Measurements from ENCODE around the gene CCT3. TPM values are rescaled to one million over a fixed set of nuclear protein-coding genes. Genes with fewer than 3 reads are reported as not detected.

Gene CCT3
- total RNA-seq, 1 donor from 2014 or later = 193 TPM

GRCh38 chr1:156359973-156360372 is 21.9 kb upstream of the CCT3 start:
- Mint-ChIP-seq H3K9me3 (ENCODE audit: unreplicated experiment) (no peaks in the 10 kb centered on the region), H3K4me1 (ENCODE audit: unreplicated experiment) (peaks cover 2% of the 10 kb centered on the region), H3K27me3 (ENCODE audit: unreplicated experiment) (peaks cover 66% of the 10 kb centered on the region), H3K4me3 (ENCODE audit: unreplicated experiment) (no peak overlapping the region), H3K36me3 (ENCODE audit: unreplicated experiment) (no peaks in the 10 kb centered on the region), H3K27ac (ENCODE audit: unreplicated experiment) (no peak overlapping the region)
- peak; percentile 26 for TF ChIP-seq CTCF (IDR thresholded peaks at IDR 0.05)
- no peak for DNase-seq (ENCODE audit: extremely low spot score, unreplicated experiment)

DNA sequence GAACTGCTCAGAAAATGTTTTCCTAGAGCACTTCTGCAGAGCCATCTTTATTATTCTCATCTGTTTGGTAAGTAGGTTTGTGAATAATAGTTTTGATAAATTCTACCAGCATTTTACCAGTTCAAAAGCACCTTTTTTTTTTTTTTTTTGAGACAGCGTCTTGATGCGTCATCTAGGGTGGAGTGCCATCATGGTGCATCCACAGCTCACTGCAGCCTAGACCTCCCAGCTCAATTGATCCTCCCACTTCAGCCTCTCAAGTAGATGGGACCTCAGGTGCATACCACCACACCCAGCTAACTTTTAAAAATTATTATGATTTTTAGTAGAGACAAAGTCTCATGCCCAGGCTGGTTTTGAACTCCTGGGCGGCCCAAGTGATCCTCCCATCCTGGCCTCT is 21.2 kb upstream of the CCT3 start:
- Mint-ChIP-seq H3K36me3 (ENCODE audit: unreplicated experiment) (no peaks in the 10 kb centered on the region), H3K4me3 (ENCODE audit: unreplicated experiment) (no peak overlapping the region), H3K27me3 (ENCODE audit: unreplicated experiment) (peaks cover 66% of the 10 kb centered on the region), H3K4me1 (ENCODE audit: unreplicated experiment) (peaks cover 2% of the 10 kb centered on the region), H3K27ac (ENCODE audit: unreplicated experiment) (no peak overlapping the region), H3K9me3 (ENCODE audit: unreplicated experiment) (no peaks in the 10 kb centered on the region)
- no peak for TF ChIP-seq CTCF (IDR thresholded peaks at IDR 0.05)
- no peak for DNase-seq (ENCODE audit: extremely low spot score, unreplicated experiment)

GRCh38 chr1:156358641-156359040 is 20.5 kb upstream of the CCT3 start:
- TF ChIP-seq CTCF (IDR thresholded peaks at IDR 0.05) = no peak
- DNase-seq (ENCODE audit: extremely low spot score, unreplicated experiment) = no peak
- H3K36me3 Mint-ChIP-seq (ENCODE audit: unreplicated experiment) = no peaks in the 10 kb centered on the region
- peaks cover 2% of the 10 kb centered on the region for H3K4me1 Mint-ChIP-seq (ENCODE audit: unreplicated experiment)
- H3K9me3 Mint-ChIP-seq (ENCODE audit: unreplicated experiment) = no peaks in the 10 kb centered on the region
- peaks cover 64% of the 10 kb centered on the region for H3K27me3 Mint-ChIP-seq (ENCODE audit: unreplicated experiment)
- H3K4me3 Mint-ChIP-seq (ENCODE audit: unreplicated experiment) = no peak overlapping the region
- no peak overlapping the region for H3K27ac Mint-ChIP-seq (ENCODE audit: unreplicated experiment)

DNA sequence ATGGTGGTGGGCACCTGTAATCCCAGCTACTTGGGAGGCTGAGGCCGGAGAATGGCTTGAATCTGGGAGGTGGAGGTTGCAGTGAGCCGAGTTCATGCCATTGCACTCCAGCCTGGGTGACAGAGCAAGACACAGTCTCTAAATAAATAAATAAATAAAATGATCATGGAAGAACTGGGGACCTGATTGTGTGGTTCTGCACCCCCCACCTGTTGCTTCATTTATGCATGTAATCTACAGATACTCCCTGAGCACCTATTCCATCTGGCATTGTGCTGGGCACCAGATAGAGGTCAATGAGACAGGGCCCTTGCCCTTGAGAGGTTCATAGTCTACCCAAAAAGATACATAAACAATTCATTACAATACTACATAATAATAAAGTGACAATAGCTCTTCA is 19.9 kb upstream of the CCT3 start:
- no peak for TF ChIP-seq CTCF (IDR thresholded peaks at IDR 0.05)
- Mint-ChIP-seq H3K27ac (ENCODE audit: unreplicated experiment) (no peak overlapping the region), H3K4me3 (ENCODE audit: unreplicated experiment) (no peak overlapping the region), H3K36me3 (ENCODE audit: unreplicated experiment) (no peaks in the 10 kb centered on the region), H3K4me1 (ENCODE audit: unreplicated experiment) (peaks cover 2% of the 10 kb centered on the region), H3K27me3 (ENCODE audit: unreplicated experiment) (peaks cover 65% of the 10 kb centered on the region), H3K9me3 (ENCODE audit: unreplicated experiment) (no peaks in the 10 kb centered on the region)
- no peak for DNase-seq (ENCODE audit: extremely low spot score, unreplicated experiment)

- peaks cover 2% of the 10 kb centered on the region for H3K4me1 Mint-ChIP-seq (ENCODE audit: unreplicated experiment)
- DNase-seq (ENCODE audit: extremely low spot score, unreplicated experiment) = no peak
- no peak overlapping the region for H3K27ac Mint-ChIP-seq (ENCODE audit: unreplicated experiment)
- peaks cover 72% of the 10 kb centered on the region for H3K27me3 Mint-ChIP-seq (ENCODE audit: unreplicated experiment)
- TF ChIP-seq CTCF (IDR thresholded peaks at IDR 0.05) = peak; percentile 67
- no peaks in the 10 kb centered on the region for H3K36me3 Mint-ChIP-seq (ENCODE audit: unreplicated experiment)
- H3K4me3 Mint-ChIP-seq (ENCODE audit: unreplicated experiment) = no peak overlapping the region
- H3K9me3 Mint-ChIP-seq (ENCODE audit: unreplicated experiment) = no peaks in the 10 kb centered on the region
Observed at GRCh38 chr1:156356875-156357534, 18.9 kb upstream of the CCT3 start.

All from osteocyte (in vitro differentiated cells).